Esophagus squamous epithelium (tissue), 5 donors: ENCODE data around the gene MAML3. TPM values are rescaled to one million over a fixed set of nuclear protein-coding genes. Genes with fewer than 3 reads are reported as not detected.

Experiments used
- DNase-seq: peaks from one replicate; lab custom pipeline; 2025; lab: John Stamatoyannopoulos, UW
- H3K27ac ChIP-seq, 4 donors: fragments of 200-600 bp; sonication (generic); one replicate each; pipeline ENCODE4 v1.5.1; 2016 to 2019; ENCODE audit warnings: mild to moderate bottlenecking in 1 of 4
- H3K27me3 ChIP-seq, 4 donors: fragments of 200-600 bp; sonication (generic); 1 replicate in 3 of 4; 2 replicates in 1 of 4; pipeline versions ENCODE4 v1.5.1 to v1.6.0; 2017 to 2021; ENCODE audit warnings: antibody characterized with exemption in 1 of 4
- H3K36me3 ChIP-seq, 3 donors: fragments of 200-600 bp; sonication (generic); one replicate each; pipeline ENCODE4 v1.5.1; 2016 to 2019
- H3K4me1 ChIP-seq, 3 donors: fragments of 200-600 bp; sonication (generic); one replicate each; pipeline ENCODE4 v1.5.1; 2017 to 2019
- H3K4me3 ChIP-seq, 4 donors: fragments of 200-600 bp; sonication (generic); 1 replicate in 3 of 4; 2 replicates in 1 of 4; pipeline ENCODE4 v1.5.1; 2016 to 2019; ENCODE audit warnings: mild to moderate bottlenecking in 2 of 4, moderate library complexity in 1 of 4
- H3K9me3 ChIP-seq, 3 donors: fragments of 200-600 bp; sonication (generic); one replicate each; pipeline ENCODE4 v1.5.1; 2016 to 2019
- POLR2A ChIP-seq, 4 donors: fragments of 450-650 bp; IDR thresholded peaks; one replicate each; pipeline ENCODE4 v1.6.1; 2017; ENCODE audit warnings: antibody characterized with exemption in 4 of 4, mild to moderate bottlenecking in 4 of 4, moderate library complexity in 3 of 4
- WGBS, 2 donors: methylation state at CpG; one replicate each; pipeline ENCODE4 v1.1.5; 2018; 5-methylcytosine and 5-hydroxymethylcytosine counted together
- intact Hi-C: fragments of 100-400 bp; cut with DNase I; formaldehyde crosslinking; loops from one replicate; pipeline ENCODE4 v1.15.0; 2022
- total RNA-seq, 4 donors: library from RNA; depleted of rRNA; stranded (reverse); fragments of >200 nt; gene quantifications; one replicate each; pipeline ENCODE4 v1.1.0, GENCODE V29; 2016
- TF ChIP-seq, protein P1 (sequence below), 6 experiments: fragments of 450-650 bp in 4 of 6; fragments of 200-600 bp in 2 of 6; sonication (generic) in 2 of 6; IDR thresholded peaks; one replicate each; pipeline ENCODE4 v1.5.1; 2016 to 2019; ENCODE audit warnings: antibody characterized with exemption in 6 of 6, mild to moderate bottlenecking in 4 of 6, moderate library complexity in 4 of 6
- donor health status: DM: yes; HTN: yes; CAD: no.

The MAML3 gene
- total RNA-seq, 4 donors from 2014 or later: 6.9 to 14.2 (median 8.9) TPM

DNA sequence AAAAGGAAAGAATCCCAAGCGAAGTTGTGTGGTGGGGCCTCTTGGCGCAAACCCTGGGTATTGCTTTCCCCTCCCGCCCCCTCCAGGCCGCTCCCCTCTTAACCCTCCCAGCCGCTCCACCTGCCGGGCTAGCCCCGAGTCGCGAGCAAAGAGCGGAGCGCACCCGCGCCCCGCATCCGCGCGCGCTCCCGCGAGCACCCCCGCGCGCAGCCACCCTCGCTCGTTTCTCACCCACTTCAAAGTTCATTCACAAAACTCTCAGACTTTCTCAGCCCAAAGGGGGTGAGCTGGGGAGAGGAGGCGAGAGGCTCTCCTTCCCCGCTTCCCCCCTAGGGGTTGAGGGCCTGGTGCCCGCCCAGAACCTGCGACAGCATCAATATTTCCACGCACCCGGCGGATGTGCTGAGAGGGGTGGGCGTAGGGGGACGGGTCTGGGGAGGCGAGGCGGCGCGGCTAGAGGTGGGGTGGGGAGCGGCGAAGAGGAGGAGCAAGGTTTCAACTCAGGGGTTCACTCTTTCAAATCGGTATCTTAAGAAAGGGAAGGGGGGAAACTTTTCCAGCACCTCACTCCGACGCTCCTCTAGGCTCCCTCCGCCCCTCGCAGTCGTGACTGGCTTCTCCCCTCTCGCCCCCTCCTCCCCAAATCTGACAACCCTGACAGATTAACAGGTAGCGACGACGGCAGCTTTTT is 1.8 kb downstream of the MAML3 start:
- H3K27me3 ChIP-seq: no peaks in the 10 kb centered on the region
- intact Hi-C loops: loop anchor here (5.0 kb wide), 2 partner anchors 100 kb away; no protein-coding TSS in a partner anchor
- WGBS, 2 donors: 0% methylated on average over 7 to 10 of the region's 50 CpGs
- DNase-seq: no peak
- peaks cover 0 to 38% (median 5%) of the 10 kb centered on the region in 3 donors for H3K4me1 ChIP-seq
- peak overlapping the region; percentile 58 to 85 (median 80) for H3K4me3 ChIP-seq
- H3K27ac ChIP-seq: peak overlapping the region; percentile 94 to 99 (median 96)
- H3K36me3 ChIP-seq: no peaks in the 10 kb centered on the region
- no peaks in the 10 kb centered on the region for H3K9me3 ChIP-seq
- TF ChIP-seq, protein P1, sequence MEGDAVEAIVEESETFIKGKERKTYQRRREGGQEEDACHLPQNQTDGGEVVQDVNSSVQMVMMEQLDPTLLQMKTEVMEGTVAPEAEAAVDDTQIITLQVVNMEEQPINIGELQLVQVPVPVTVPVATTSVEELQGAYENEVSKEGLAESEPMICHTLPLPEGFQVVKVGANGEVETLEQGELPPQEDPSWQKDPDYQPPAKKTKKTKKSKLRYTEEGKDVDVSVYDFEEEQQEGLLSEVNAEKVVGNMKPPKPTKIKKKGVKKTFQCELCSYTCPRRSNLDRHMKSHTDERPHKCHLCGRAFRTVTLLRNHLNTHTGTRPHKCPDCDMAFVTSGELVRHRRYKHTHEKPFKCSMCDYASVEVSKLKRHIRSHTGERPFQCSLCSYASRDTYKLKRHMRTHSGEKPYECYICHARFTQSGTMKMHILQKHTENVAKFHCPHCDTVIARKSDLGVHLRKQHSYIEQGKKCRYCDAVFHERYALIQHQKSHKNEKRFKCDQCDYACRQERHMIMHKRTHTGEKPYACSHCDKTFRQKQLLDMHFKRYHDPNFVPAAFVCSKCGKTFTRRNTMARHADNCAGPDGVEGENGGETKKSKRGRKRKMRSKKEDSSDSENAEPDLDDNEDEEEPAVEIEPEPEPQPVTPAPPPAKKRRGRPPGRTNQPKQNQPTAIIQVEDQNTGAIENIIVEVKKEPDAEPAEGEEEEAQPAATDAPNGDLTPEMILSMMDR (IDR thresholded peaks at IDR 0.05): peak in 5 of 6 experiments; percentile 12 to 44 (median 24)
- TF ChIP-seq POLR2A (IDR thresholded peaks at IDR 0.05): peak in 1 of 4 donors; percentile 29

DNA sequence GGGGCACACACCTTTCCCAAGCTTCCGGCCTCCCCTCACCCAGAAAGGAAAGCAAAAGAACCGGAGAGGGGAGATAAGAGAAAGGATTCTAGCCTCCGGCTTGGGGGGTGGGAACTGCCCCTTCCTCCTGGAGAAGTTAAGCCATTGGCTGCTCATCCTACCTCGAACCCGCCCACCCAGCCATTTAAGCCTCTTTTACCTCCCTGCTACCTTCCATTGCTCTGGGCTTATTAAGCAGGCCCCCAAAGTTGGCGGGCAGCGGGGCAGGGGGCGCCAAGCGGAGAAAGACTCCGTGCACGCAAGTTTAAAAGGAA is 2.3 kb downstream of the MAML3 start:
- intact Hi-C loops: loop anchor here (5.0 kb wide), 2 partner anchors 99 to 101 kb away; no protein-coding TSS in a partner anchor
- Histone ChIP-seq H3K4me1 (peaks cover 0 to 39% (median 5%) of the 10 kb centered on the region in 3 donors), H3K36me3 (no peaks in the 10 kb centered on the region), H3K4me3 (peak overlapping the region; percentile 58 to 85 (median 80)), H3K27ac (peak overlapping the region; percentile 94 to 99 (median 96)), H3K9me3 (no peaks in the 10 kb centered on the region), H3K27me3 (no peaks in the 10 kb centered on the region)
- DNase-seq: no peak
- TF ChIP-seq, protein P1 (IDR thresholded peaks at IDR 0.05): no peak
- TF ChIP-seq POLR2A (IDR thresholded peaks at IDR 0.05): no peak
- 0% methylated on average over 2 to 5 of the region's 11 CpGs for WGBS, 2 donors

DNA sequence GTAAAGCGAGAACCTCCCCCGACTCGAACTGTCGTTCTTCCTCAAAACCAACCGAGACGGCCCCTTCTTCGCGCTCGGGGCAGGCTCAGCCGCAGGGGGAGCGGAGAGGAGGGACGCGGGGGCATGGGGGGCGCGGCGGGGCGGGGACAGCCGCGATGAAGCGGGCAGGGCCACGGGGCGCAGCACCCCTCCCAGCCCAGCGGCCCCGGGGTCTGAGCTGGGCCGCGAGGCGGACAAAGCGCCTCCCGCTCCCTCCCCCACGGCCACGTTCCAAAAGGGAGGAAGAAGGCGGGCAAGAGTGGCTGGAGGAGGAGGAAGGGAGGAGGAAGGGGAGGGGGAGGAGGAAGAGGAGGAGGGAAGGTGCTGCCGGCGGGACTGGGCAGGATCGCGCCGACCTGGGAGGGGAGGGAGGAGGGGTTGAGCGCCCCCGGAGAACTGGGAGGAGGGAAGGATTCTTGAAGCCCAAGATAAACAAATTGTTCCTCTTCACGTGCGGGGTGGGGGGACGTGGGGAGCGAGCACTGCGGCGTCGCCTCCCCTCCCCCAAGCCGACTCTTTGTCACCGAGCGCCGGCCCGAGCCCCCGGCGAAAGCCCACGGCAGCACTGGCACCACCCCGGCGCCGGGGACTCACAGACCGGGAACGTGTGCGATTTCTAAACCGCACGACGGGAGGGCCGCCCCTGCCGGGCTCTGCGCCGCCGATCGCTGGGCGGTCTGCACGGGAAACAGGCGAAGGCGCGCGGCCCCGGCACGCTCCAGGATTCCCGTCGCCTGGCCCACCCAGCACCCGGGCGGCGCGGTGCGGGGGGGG is 2.9 kb downstream of the MAML3 start:
- DNase-seq: no peak
- Histone ChIP-seq H3K4me1 (peaks cover 0 to 39% (median 5%) of the 10 kb centered on the region in 3 donors), H3K9me3 (no peaks in the 10 kb centered on the region), H3K36me3 (no peaks in the 10 kb centered on the region), H3K4me3 (peak overlapping the region; percentile 58 to 85 (median 80)), H3K27me3 (no peaks in the 10 kb centered on the region), H3K27ac (peak overlapping the region; percentile 94 to 99 (median 96))
- 0 to 1% methylated on average over 16 of the region's 84 CpGs for WGBS, 2 donors
- intact Hi-C loops: loop anchor here (5.0 kb wide), 2 partner anchors 99 to 101 kb away; no protein-coding TSS in a partner anchor
- peak in 1 of 4 donors; percentile 49 for TF ChIP-seq POLR2A (IDR thresholded peaks at IDR 0.05)
- TF ChIP-seq, protein P1 (IDR thresholded peaks at IDR 0.05): no peak

DNA sequence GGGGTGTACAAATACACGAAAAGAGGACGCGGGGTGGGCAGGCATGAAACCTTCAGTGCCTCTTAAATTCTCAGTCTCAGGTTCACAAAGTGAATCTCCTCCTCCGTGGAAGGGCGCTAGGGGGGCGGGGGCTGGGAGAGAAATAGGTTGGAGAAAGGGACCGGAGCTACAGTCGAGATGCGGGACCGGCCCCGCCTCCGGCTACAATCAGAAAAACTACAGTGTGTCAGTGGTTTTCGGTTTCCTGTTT is 3.4 kb downstream of the MAML3 start:
- intact Hi-C loops: loop anchor here (5.0 kb wide), 2 partner anchors 98 to 102 kb away; no protein-coding TSS in a partner anchor
- TF ChIP-seq, protein P1 (IDR thresholded peaks at IDR 0.05): no peak
- TF ChIP-seq POLR2A (IDR thresholded peaks at IDR 0.05): peak in 1 of 4 donors; percentile 27
- peaks cover 0 to 39% (median 5%) of the 10 kb centered on the region in 3 donors for H3K4me1 ChIP-seq
- DNase-seq: peak; percentile 57
- H3K27ac ChIP-seq: peak overlapping the region; percentile 94 to 99 (median 96)
- 0% methylated on average over 13 of the region's 13 CpGs; no CpG with 5 or more reads in 1 of the 2 donors for WGBS, 2 donors
- H3K4me3 ChIP-seq: peak overlapping the region; percentile 58 to 85 (median 80)
- no peaks in the 10 kb centered on the region for H3K27me3 ChIP-seq
- no peaks in the 10 kb centered on the region for H3K9me3 ChIP-seq
- H3K36me3 ChIP-seq: no peaks in the 10 kb centered on the region
